ENCODE results near the gene EXOSC10.

EXOSC10 gene

GRCh38 chr1:11099310-11100148 lies at the start of gene EXOSC10:
EXOSC10 (minus strand) TSS chr1:11099869; CDS start chr1:11099831, 38 bp downstream.
- H3K4me3 ChIP-seq (ENCODE audit: low read length) = peak within 1 kb of the TSS; percentile 91
- TF ChIP-seq ZNF274 (IDR thresholded peaks at IDR 0.05; ENCODE audit: low read depth, low read length) = no peak

GRCh38 chr1:11147197-11147770 lies 47.6 kb upstream of the EXOSC10 start:
- no peak for TF ChIP-seq ZNF274 (IDR thresholded peaks at IDR 0.05; ENCODE audit: low read depth, low read length)
- no peak overlapping the region for H3K4me3 ChIP-seq (ENCODE audit: low read length)

GRCh38 chr1:11145741-11146140 lies 46.1 kb upstream of the EXOSC10 start:
- no peak for TF ChIP-seq ZNF274 (IDR thresholded peaks at IDR 0.05; ENCODE audit: low read depth, low read length)
- no peak overlapping the region for H3K4me3 ChIP-seq (ENCODE audit: low read length)

GRCh38 chr1:11144570-11145256 lies 45.0 kb upstream of the EXOSC10 start:
- no peak for TF ChIP-seq ZNF274 (IDR thresholded peaks at IDR 0.05; ENCODE audit: low read depth, low read length)
- no peak overlapping the region for H3K4me3 ChIP-seq (ENCODE audit: low read length)

- no peak overlapping the region for H3K4me3 ChIP-seq (ENCODE audit: low read length)
- no peak for TF ChIP-seq ZNF274 (IDR thresholded peaks at IDR 0.05; ENCODE audit: low read depth, low read length)
Observed at GRCh38 chr1:11143907-11144306, 44.2 kb upstream of the EXOSC10 start.

GRCh38 chr1:11143401-11143800 lies 43.7 kb upstream of the EXOSC10 start:
- no peak overlapping the region for H3K4me3 ChIP-seq (ENCODE audit: low read length)
- TF ChIP-seq ZNF274 (IDR thresholded peaks at IDR 0.05; ENCODE audit: low read depth, low read length) = no peak

GRCh38 chr1:11142618-11143391 lies 43.1 kb upstream of the EXOSC10 start:
- H3K4me3 ChIP-seq (ENCODE audit: low read length) = no peak overlapping the region
- TF ChIP-seq ZNF274 (IDR thresholded peaks at IDR 0.05; ENCODE audit: low read depth, low read length) = no peak

GRCh38 chr1:11138952-11139351 lies 39.3 kb upstream of the EXOSC10 start:
- TF ChIP-seq ZNF274 (IDR thresholded peaks at IDR 0.05; ENCODE audit: low read depth, low read length) = no peak
- no peak overlapping the region for H3K4me3 ChIP-seq (ENCODE audit: low read length)

- no peak for TF ChIP-seq ZNF274 (IDR thresholded peaks at IDR 0.05; ENCODE audit: low read depth, low read length)
- no peak overlapping the region for H3K4me3 ChIP-seq (ENCODE audit: low read length)
Observed at GRCh38 chr1:11138029-11138428, 38.4 kb upstream of the EXOSC10 start.

GRCh38 chr1:11134898-11135266 lies 35.2 kb upstream of the EXOSC10 start:
- no peak for TF ChIP-seq ZNF274 (IDR thresholded peaks at IDR 0.05; ENCODE audit: low read depth, low read length)
- H3K4me3 ChIP-seq (ENCODE audit: low read length) = no peak overlapping the region

- no peak overlapping the region for H3K4me3 ChIP-seq (ENCODE audit: low read length)
- TF ChIP-seq ZNF274 (IDR thresholded peaks at IDR 0.05; ENCODE audit: low read depth, low read length) = no peak
Observed at GRCh38 chr1:11134251-11134897, 34.7 kb upstream of the EXOSC10 start.

GRCh38 chr1:11132563-11133293 lies 33.1 kb upstream of the EXOSC10 start:
- no peak overlapping the region for H3K4me3 ChIP-seq (ENCODE audit: low read length)
- TF ChIP-seq ZNF274 (IDR thresholded peaks at IDR 0.05; ENCODE audit: low read depth, low read length) = no peak

- TF ChIP-seq ZNF274 (IDR thresholded peaks at IDR 0.05; ENCODE audit: low read depth, low read length) = no peak
- no peak overlapping the region for H3K4me3 ChIP-seq (ENCODE audit: low read length)
Observed at GRCh38 chr1:11131816-11132215, 32.1 kb upstream of the EXOSC10 start.

Measured in GM08714 (cell line).